PC-9 (cell line): ENCODE measurements around the gene TAL1. TPM values are rescaled to one million over a fixed set of nuclear protein-coding genes. Genes with fewer than 3 reads are reported as not detected.

Experiments used
- BruUV-seq: library from RNA; stranded (reverse); fragments of 400-500 nt; replicated peaks from 2 replicates; lab custom pipeline; 2021; lab: Mats Ljungman, UMichigan
- CTCF ChIA-PET: fragments of 300-600 bp; sonication (Branson Sonifier 250); formaldehyde crosslinking; loops from one replicate; lab custom pipeline; 2022; ENCODE audit warnings: antibody characterized with exemption; lab: Charles Lee
- POLR2A ChIA-PET: fragments of 300-600 bp; sonication (Branson Sonifier 250); formaldehyde crosslinking; loops from one replicate; lab custom pipeline; 2022; ENCODE audit warnings: antibody characterized with exemption; ENCODE audit not compliant: unreplicated experiment; lab: Charles Lee
- DNase-seq, 2 experiments: peaks; one replicate each; pipeline versions ENCODE4 v3.0.0 to v3.0.0-alpha.2; 2015 to 2022; ENCODE audit warnings: mixed read lengths in 1 of 2
- H2AFZ ChIP-seq: fragments of 200-600 bp; sonication (generic); 2 replicates; pipeline ENCODE4 v1.8.1; 2017; ENCODE audit warnings: antibody characterized with exemption
- H3F3A ChIP-seq: fragments of 200-600 bp; sonication (generic); 2 replicates; pipeline ENCODE4 v1.8.1; 2017; ENCODE audit warnings: antibody characterized with exemption, mild to moderate bottlenecking, low read depth; ENCODE audit not compliant: insufficient read depth
- H3K27ac ChIP-seq: fragments of 200-600 bp; sonication (generic); 2 replicates; pipeline ENCODE4 v1.6.1; 2016; ENCODE audit warnings: mixed run types
- H3K27me3 ChIP-seq: fragments of 200-600 bp; sonication (generic); 2 replicates; pipeline ENCODE4 v1.6.1; 2016; ENCODE audit warnings: low read depth, mixed run types; ENCODE audit not compliant: insufficient read depth
- H3K36me3 ChIP-seq: fragments of 200-600 bp; sonication (generic); 2 replicates; pipeline ENCODE4 v1.6.1; 2016; ENCODE audit warnings: low read depth, mixed run types
- H3K4me1 ChIP-seq: fragments of 200-600 bp; sonication (generic); replicated peaks from 2 replicates; pipeline ENCODE4 v1.6.1; 2016; ENCODE audit warnings: mixed run types; ENCODE audit not compliant: insufficient read depth
- H3K4me2 ChIP-seq: fragments of 200-600 bp; sonication (generic); 2 replicates; pipeline ENCODE4 v1.6.1; 2017; ENCODE audit warnings: mixed run types
- H3K4me3 ChIP-seq: fragments of 200-600 bp; sonication (generic); 2 replicates; pipeline ENCODE4 v1.6.1; 2016; ENCODE audit warnings: mixed run types
- H3K79me2 ChIP-seq: fragments of 200-600 bp; sonication (generic); 2 replicates; pipeline ENCODE4 v1.6.1; 2017; ENCODE audit warnings: low read depth, mixed run types
- H3K9me2 ChIP-seq: fragments of 200-600 bp; sonication (generic); 2 replicates; pipeline ENCODE4 v1.8.1; 2017; ENCODE audit warnings: mild to moderate bottlenecking; ENCODE audit not compliant: insufficient read depth
- H3K9me3 ChIP-seq: fragments of 200-600 bp; sonication (generic); 2 replicates; pipeline ENCODE4 v1.8.1; 2016; ENCODE audit warnings: low read depth; ENCODE audit not compliant: insufficient read depth
- H4K20me1 ChIP-seq: fragments of 200-600 bp; sonication (generic); 2 replicates; pipeline ENCODE4 v1.8.1; 2017; ENCODE audit not compliant: insufficient read depth
- EZH2 ChIP-seq: fragments of 200-600 bp; sonication (generic); IDR thresholded peaks from 2 replicates; pipeline ENCODE4 v1.8.0; 2017; ENCODE audit warnings: antibody characterized with exemption, low read depth
- intact Hi-C: fragments of 100-400 bp; cut with micrococcal nuclease; formaldehyde crosslinking; loops from one replicate; pipeline ENCODE4 v1.10.0; 2022; ENCODE audit not compliant: unreplicated experiment
- total RNA-seq: library from RNA; stranded (reverse); gene quantifications from 2 replicates; pipeline ENCODE4 v1.2.3, GENCODE V29; 2021
- TF ChIP-seq, protein P1 (sequence below): fragments of 200-600 bp; sonication (generic); conservative IDR thresholded peaks from 2 replicates; pipeline ENCODE4 v1.6.1; 2017; ENCODE audit warnings: mixed run types, antibody characterized with exemption, mild to moderate bottlenecking, moderate library complexity

Gene TAL1
- total RNA-seq, 1 experiment from 2014 or later: not detected

GRCh38 chr1:47235806-47236205, 3.8 kb upstream of the TAL1 start:
- Histone ChIP-seq H3K4me3 (no peak overlapping the region), H3F3A (no peaks in the 10 kb centered on the region), H3K79me2 (no peaks in the 10 kb centered on the region), H4K20me1 (no peaks in the 10 kb centered on the region), H3K27ac (no peak overlapping the region), H3K36me3 (no peaks in the 10 kb centered on the region), H3K9me3 (no peaks in the 10 kb centered on the region), H3K9me2 (no peaks in the 10 kb centered on the region), H3K27me3 (peaks cover 7% of the 10 kb centered on the region; the same call in 1 of the 2 replicates), H3K4me1 (no peaks in the 10 kb centered on the region), H3K4me2 (no peak overlapping the region), H2AFZ (no peak overlapping the region)
- POLR2A ChIA-PET: no interaction called here
- no peak for TF ChIP-seq EZH2
- TF ChIP-seq, protein P1, sequence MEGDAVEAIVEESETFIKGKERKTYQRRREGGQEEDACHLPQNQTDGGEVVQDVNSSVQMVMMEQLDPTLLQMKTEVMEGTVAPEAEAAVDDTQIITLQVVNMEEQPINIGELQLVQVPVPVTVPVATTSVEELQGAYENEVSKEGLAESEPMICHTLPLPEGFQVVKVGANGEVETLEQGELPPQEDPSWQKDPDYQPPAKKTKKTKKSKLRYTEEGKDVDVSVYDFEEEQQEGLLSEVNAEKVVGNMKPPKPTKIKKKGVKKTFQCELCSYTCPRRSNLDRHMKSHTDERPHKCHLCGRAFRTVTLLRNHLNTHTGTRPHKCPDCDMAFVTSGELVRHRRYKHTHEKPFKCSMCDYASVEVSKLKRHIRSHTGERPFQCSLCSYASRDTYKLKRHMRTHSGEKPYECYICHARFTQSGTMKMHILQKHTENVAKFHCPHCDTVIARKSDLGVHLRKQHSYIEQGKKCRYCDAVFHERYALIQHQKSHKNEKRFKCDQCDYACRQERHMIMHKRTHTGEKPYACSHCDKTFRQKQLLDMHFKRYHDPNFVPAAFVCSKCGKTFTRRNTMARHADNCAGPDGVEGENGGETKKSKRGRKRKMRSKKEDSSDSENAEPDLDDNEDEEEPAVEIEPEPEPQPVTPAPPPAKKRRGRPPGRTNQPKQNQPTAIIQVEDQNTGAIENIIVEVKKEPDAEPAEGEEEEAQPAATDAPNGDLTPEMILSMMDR: no peak
- CTCF ChIA-PET: no interaction called here
- intact Hi-C loops: no loop called here
- no peak for DNase-seq
- BruUV-seq: no TSS peak

- Histone ChIP-seq H3K27me3 (peaks cover 13% of the 10 kb centered on the region; the same call in 1 of the 2 replicates), H3F3A (no peaks in the 10 kb centered on the region), H3K27ac (no peak overlapping the region), H3K4me1 (no peaks in the 10 kb centered on the region), H4K20me1 (no peaks in the 10 kb centered on the region), H3K36me3 (no peaks in the 10 kb centered on the region), H3K79me2 (no peaks in the 10 kb centered on the region), H3K4me3 (no peak overlapping the region), H3K4me2 (no peak overlapping the region), H3K9me2 (no peaks in the 10 kb centered on the region), H2AFZ (no peak overlapping the region), H3K9me3 (no peaks in the 10 kb centered on the region)
- no peak for TF ChIP-seq EZH2
- TF ChIP-seq, protein P1: no peak
- no TSS peak for BruUV-seq
- DNase-seq: no peak
- ChIA-PET CTCF (no interaction called here), POLR2A (no interaction called here)
- intact Hi-C loops: no loop called here
Measured at GRCh38 chr1:47235241-47235681, 3.2 kb upstream of the TAL1 start.

DNA sequence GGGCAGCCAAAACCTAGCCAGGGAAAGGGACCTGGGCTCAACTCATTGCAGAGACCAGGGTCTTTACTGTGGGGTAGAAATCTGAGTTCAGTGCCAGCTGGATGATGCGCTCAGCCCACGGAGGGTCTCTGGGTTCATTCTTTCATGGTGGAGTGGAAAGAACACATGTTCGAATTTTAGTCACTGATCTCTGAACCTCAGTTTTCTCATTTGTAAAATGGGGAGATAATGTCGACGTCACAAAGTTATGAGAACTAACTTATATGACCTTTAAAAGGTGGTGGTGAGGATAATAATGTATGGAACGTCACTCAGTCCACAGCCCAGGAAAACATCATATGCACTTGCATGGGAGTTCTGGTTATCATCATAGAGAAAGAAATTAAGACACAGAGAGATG, 1.2 kb upstream of the TAL1 start:
- H3K4me2 ChIP-seq: no peak overlapping the region
- no peaks in the 10 kb centered on the region for H3K4me1 ChIP-seq
- no peak for DNase-seq
- ChIA-PET CTCF (interaction anchor here (0.7 kb wide), 1 partner anchor 43 kb away, joined by 4 read pairs; no protein-coding TSS in a partner anchor), POLR2A (no interaction called here)
- intact Hi-C loops: no loop called here
- no peaks in the 10 kb centered on the region for H3F3A ChIP-seq
- no peak overlapping the region for H3K27ac ChIP-seq
- H2AFZ ChIP-seq: no peak overlapping the region
- no peak overlapping the region for H3K4me3 ChIP-seq
- H4K20me1 ChIP-seq: no peaks in the 10 kb centered on the region
- no peaks in the 10 kb centered on the region for H3K9me2 ChIP-seq
- no peaks in the 10 kb centered on the region for H3K79me2 ChIP-seq
- H3K9me3 ChIP-seq: no peaks in the 10 kb centered on the region
- peaks cover 28% of the 10 kb centered on the region; the same call in 1 of the 2 replicates for H3K27me3 ChIP-seq
- no peaks in the 10 kb centered on the region for H3K36me3 ChIP-seq
- TF ChIP-seq, protein P1: no peak
- no peak for TF ChIP-seq EZH2
- BruUV-seq: no TSS peak
